ENCODE results near the gene KLHL22. TPM values are rescaled to one million over a fixed set of nuclear protein-coding genes. Genes with fewer than 3 reads are reported as not detected.

Gene KLHL22
- total RNA-seq, 4 donors from 2014 or later = 19.9 to 35.5 (median 27.3) TPM

GRCh38 chr22:20525048-20525447 lies 29.5 kb upstream of the KLHL22 start:
- H3K36me3 ChIP-seq = peaks cover 11 to 29% (median 21%) of the 10 kb centered on the region in 4 donors
- intact Hi-C loops (cut with DNase I) = no loop called here
- no peaks in the 10 kb centered on the region for H3K9me3 ChIP-seq
- H3K27me3 ChIP-seq = no peaks in the 10 kb centered on the region
- TF ChIP-seq EP300 (IDR thresholded peaks at IDR 0.05) (no peak), POLR2AphosphoS5 (IDR thresholded peaks at IDR 0.05) (no peak), CTCF (IDR thresholded peaks at IDR 0.05) (no peak), POLR2A (IDR thresholded peaks at IDR 0.05; ENCODE audit: low read depth) (no peak)
- no peak overlapping the region for H3K4me3 ChIP-seq
- no peak overlapping the region for H3K27ac ChIP-seq (replicated peaks in 1 of 4)
- 92% methylated on average over 7 of the region's 7 CpGs for WGBS
- no peak for DNase-seq (ENCODE audit: extremely low spot score)
- peaks cover 38 to 79% (median 64%) of the 10 kb centered on the region in 4 donors for H3K4me1 ChIP-seq

DNA sequence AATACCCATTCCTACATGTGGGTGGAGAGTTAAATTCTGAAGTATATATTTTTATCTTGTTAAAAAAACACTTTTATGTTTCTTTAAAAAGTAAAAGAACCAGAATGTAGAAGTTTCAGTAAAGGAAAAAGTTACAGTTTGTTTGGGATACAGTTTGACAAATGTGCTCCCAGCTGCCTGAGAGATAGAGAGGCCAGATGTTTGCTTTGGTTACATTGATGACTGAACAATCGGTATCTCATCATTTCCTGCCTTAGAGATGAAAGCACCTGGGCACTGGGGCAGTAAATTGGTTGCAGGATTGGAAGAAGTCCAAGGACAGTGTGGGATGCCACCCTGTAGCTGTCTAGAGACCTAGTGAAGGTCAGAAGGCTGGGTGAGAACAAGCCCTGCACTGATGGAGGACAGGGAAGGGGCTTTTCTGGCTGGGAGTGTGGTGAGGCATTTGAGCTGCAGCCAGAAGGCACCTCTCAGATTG lies 28.4 kb upstream of the KLHL22 start:
- no peaks in the 10 kb centered on the region for H3K9me3 ChIP-seq
- H3K36me3 ChIP-seq = peaks cover 15 to 39% (median 31%) of the 10 kb centered on the region in 4 donors
- intact Hi-C loops (cut with DNase I) = no loop called here
- H3K27ac ChIP-seq (replicated peaks in 1 of 4) = no peak overlapping the region
- H3K4me1 ChIP-seq = peaks cover 33 to 81% (median 69%) of the 10 kb centered on the region in 4 donors
- no peaks in the 10 kb centered on the region for H3K27me3 ChIP-seq
- 8% methylated on average over 1 of the region's 1 CpG for WGBS
- H3K4me3 ChIP-seq = no peak overlapping the region
- no peak for DNase-seq (ENCODE audit: extremely low spot score)
- no peak for TF ChIP-seq POLR2A (IDR thresholded peaks at IDR 0.05; ENCODE audit: low read depth)
- TF ChIP-seq EP300 (IDR thresholded peaks at IDR 0.05) = no peak
- no peak for TF ChIP-seq POLR2AphosphoS5 (IDR thresholded peaks at IDR 0.05)
- no peak for TF ChIP-seq CTCF (IDR thresholded peaks at IDR 0.05)

DNA sequence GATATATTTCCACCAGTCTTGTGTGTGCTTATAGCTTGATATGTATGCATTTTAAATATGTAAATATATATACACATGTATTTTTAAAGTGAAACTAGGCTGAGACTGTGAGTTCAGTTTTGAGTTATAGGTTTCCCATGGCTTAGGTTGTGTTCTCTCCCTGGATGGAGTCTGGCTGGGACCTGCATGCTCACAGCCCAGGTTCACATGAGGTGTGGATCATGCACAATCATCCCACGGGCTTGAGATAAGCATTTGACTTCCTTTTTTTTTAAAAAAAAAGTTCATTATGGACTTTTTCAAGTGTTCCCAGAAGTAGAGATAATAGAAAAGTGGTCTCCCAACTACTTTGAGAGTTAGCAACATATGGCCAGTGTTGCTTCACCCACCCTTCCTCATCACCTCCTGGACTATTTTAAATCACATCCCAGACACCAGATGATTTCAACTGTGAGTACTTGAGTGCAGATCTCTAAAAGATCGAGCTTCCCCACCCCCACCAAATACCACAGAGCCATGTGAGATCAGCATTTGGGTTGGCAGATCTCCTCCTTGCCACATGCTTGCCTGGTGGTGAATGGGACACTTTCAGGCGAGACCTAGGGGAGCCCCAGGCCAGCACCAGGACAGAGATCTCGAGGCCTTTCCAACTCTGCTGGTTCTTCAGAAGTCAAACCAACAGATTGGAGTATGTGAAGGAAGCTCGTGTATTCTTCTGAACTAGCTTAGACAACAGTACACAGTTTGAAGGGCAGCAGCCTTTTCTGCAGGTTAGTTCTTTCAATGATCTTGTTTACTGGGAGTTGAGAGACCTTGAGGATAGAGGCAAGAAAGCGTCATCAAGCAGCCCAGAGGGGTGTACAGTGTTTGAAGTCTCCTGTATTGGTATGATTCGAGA lies 27.7 kb upstream of the KLHL22 start:
- intact Hi-C loops (cut with DNase I) = no loop called here
- Histone ChIP-seq H3K27ac (replicated peaks in 1 of 4) (peak overlapping the region in 1 of 4 donors; percentile 36), H3K4me3 (no peak overlapping the region), H3K4me1 (peaks cover 31 to 88% (median 74%) of the 10 kb centered on the region in 4 donors), H3K27me3 (no peaks in the 10 kb centered on the region), H3K36me3 (peaks cover 15 to 38% (median 30%) of the 10 kb centered on the region in 4 donors), H3K9me3 (no peaks in the 10 kb centered on the region)
- no peak for TF ChIP-seq POLR2AphosphoS5 (IDR thresholded peaks at IDR 0.05)
- TF ChIP-seq CTCF (IDR thresholded peaks at IDR 0.05) = no peak
- no peak for TF ChIP-seq POLR2A (IDR thresholded peaks at IDR 0.05; ENCODE audit: low read depth)
- no peak for TF ChIP-seq EP300 (IDR thresholded peaks at IDR 0.05)
- 56% methylated on average over 4 of the region's 7 CpGs for WGBS
- no peak for DNase-seq (ENCODE audit: extremely low spot score)

DNA sequence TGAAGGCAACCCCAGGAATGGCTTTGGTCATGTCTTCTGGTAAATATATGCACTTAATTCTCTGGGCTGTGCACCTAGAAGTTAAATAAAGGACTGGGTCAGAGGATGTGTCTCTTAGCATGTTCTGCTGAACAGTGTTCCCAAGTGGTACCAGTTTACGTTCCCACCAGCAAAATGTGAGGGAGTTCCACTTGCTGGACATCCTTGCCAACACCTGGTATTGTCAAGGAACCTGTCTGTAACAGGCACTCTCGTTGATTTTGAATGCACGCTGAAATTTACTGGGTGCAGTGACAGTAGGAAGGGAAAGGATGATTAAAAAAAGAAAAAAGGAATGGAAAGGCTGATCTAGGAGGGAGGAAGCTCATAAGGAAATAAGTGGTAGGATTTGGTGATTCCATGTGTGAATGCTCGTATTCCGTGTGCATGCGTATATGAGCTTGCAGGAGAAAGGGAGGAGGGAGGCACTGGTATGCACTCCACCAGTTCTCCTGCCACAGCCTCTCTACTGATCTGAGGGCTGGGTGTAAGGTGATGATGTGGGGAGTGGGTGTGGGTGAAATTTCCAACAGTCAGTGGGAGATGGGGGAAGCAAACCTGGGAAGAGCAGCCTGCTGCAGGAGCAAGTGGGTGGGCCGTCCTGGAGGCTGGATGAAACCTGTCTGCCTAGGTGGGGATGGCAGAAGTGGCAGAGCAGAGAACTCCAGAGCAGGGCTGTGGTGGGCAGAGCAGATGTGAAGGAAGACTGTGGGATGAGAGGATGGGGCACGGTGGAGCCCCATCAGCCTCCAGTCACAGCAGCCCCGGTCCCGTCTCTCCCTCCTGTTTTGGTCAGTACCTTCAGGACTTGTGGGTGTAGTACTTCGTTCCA lies 26.8 kb upstream of the KLHL22 start:
- peaks cover 37 to 90% (median 80%) of the 10 kb centered on the region in 4 donors for H3K4me1 ChIP-seq

More for the DNA sequence above, 26.8 kb upstream of the KLHL22 start:
- intact Hi-C loops (cut with DNase I) = no loop called here
- Histone ChIP-seq H3K9me3 (no peaks in the 10 kb centered on the region), H3K4me3 (no peak overlapping the region), H3K27me3 (no peaks in the 10 kb centered on the region), H3K36me3 (peaks cover 11 to 31% (median 28%) of the 10 kb centered on the region in 4 donors), H3K27ac (replicated peaks in 1 of 4) (no peak overlapping the region)
- 83% methylated on average over 11 of the region's 11 CpGs for WGBS
- DNase-seq (ENCODE audit: extremely low spot score) = no peak
- TF ChIP-seq EP300 (IDR thresholded peaks at IDR 0.05) = no peak
- TF ChIP-seq POLR2A (IDR thresholded peaks at IDR 0.05; ENCODE audit: low read depth) = no peak
- TF ChIP-seq POLR2AphosphoS5 (IDR thresholded peaks at IDR 0.05) = no peak
- no peak for TF ChIP-seq CTCF (IDR thresholded peaks at IDR 0.05)

Data from esophagus muscularis mucosa (tissue), 4 donors.